GM19467 (cell line): Measurements from ENCODE around the gene CCDC148.

Experiments used
- ATAC-seq: cut with Tn5 transposase; IDR thresholded peaks from one replicate; pipeline ENCODE4 v1.9.1; 2021; ENCODE audit warnings: mild to moderate bottlenecking, moderate library complexity; ENCODE audit not compliant: unreplicated experiment

CCDC148 gene

GRCh38 chr2:158182676-158183295 is 273.8 kb downstream of the CCDC148 start:
- ATAC-seq: no peak

DNA sequence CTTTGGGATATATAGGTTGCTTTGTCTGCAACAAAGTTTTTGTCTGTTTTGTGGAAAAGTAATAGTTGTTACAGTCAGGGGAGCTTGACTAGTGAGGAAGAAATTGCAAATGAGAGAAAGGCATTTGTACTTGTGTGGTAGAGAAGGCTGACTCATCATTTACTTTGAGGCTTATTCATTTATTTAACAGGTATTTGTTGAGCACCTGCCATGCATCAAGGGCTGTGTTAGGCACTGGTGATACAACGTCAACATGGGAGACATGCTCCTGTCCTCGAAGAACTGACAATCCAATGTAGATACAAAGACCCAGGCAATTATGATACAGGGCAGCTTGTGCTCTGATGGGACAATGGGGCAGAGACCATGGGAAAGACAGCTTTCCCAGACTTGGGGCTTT is 275.4 kb downstream of the CCDC148 start:
- no peak for ATAC-seq

DNA sequence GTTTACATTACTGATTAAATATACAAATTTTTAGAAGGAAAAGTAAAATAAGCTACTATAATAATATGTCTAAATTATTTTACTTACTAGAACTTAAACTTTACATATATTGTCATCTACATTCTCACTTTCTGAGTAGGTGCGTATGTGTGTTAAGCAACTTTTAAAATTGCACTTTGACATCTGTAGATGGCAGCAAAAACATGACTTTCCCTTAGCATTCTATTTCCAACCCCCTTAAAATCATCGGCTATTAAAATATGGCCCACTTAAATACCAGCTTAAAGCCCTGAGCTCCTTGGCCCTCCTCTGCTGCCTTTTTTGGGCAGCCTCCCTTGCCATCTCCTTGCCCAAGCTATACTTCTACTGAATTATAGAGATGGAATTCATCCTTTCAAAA is 276.9 kb downstream of the CCDC148 start:
- no peak for ATAC-seq

DNA sequence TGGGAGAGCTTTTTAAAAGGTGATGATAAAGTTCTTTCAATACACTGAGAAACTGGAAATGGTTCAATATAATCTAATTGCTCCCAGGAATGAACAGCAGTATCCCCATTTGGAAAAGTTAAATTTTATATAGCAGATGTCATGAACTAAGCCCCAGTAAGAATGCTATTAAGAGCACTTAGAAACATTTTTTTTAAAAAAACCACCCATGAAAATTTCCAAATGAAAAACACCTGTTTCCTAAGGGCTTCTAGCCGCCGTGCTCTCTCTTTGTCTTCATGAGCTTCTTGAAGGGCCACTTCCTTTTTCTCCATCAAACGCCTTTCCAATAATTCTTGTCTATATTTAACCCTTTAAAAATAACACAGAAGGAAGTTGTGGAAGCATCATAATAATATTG is 277.9 kb downstream of the CCDC148 start:
- no peak for ATAC-seq

DNA sequence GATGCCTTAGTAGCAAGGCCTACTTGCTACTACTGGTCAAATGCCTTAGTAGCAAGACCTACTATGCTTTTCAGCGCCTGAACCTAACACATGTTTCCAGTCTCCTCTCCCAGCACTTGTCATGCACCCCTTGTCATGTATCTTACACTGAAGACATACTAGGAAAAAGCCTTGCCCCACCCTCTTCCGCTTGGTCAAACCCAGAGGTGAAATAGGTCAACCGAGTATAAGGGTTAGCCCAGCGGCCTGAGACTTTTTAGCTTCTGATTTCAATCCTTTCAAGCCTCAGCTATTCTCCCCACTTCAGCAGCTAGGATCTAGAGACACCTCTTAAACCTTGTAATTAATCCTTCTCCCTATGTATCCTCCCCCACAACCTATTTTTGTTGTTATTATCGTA is 281.6 kb downstream of the CCDC148 start:
- no peak for ATAC-seq

- ATAC-seq: no peak
Measured at GRCh38 chr2:158174495-158174894, 282.1 kb downstream of the CCDC148 start.

GRCh38 chr2:158172719-158173118 is 283.8 kb downstream of the CCDC148 start:
- ATAC-seq: no peak

GRCh38 chr2:158154596-158154995 is 302.0 kb downstream of the CCDC148 start:
- no peak for ATAC-seq

GRCh38 chr2:158153270-158154015 is 303.1 kb downstream of the CCDC148 start:
- no peak for ATAC-seq

- ATAC-seq: no peak
Measured at GRCh38 chr2:158144914-158145625, 311.5 kb downstream of the CCDC148 start.

DNA sequence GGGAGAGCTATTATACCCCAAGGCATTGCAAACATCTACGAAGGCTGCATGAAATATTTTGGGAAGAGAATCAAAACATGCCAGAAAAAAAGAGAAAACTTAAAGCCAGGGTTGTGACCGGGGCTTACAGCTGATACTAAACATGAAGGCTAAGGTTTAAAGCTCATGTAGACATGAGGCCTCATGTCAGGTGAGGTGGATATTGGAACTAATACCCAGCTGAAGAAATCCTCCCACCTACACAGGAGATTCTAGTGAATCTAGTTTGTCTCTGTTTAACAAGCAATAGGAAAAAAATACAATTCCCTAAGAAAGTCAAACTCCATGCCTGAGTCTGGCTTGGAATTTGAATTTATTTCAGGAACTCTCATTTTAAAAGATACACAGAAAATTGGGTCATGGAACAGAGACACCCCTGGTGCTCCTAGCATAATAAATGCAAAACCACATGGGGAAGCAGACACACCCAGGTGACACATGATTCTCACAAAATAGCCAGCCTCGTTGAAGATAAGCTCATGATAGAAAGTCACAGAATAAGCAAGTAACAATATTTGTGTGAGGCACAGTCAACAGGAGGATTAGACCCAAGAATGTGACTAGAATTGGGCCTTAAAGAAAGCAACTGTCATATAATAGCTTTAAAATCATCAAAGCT is 312.7 kb downstream of the CCDC148 start:
- ATAC-seq: no peak

- ATAC-seq: no peak
Measured at GRCh38 chr2:158142568-158143332, 313.8 kb downstream of the CCDC148 start.

- ATAC-seq: no peak
Measured at GRCh38 chr2:158142165-158142564, 314.4 kb downstream of the CCDC148 start.

DNA sequence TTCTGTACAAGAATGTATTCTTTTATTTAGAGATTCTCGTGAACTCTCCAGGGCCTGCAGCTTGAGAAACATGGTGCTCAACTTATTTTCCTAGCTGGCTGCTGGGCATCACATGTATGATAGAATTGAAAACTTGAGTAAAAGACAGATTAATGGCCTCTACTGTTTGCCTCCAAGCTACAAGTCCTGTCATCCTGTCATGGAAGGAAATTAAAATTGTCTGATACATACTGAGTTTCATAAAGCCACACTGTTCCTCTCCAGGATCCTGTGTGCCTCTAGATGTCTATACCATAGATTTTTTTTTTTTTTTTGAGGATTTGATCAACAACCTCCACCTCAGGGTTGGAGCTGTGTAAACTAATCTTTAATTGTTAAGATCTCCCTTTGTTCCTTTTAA is 316.4 kb downstream of the CCDC148 start:
- ATAC-seq: no peak

GRCh38 chr2:158138255-158138654 is 318.3 kb downstream of the CCDC148 start:
- ATAC-seq: no peak

DNA sequence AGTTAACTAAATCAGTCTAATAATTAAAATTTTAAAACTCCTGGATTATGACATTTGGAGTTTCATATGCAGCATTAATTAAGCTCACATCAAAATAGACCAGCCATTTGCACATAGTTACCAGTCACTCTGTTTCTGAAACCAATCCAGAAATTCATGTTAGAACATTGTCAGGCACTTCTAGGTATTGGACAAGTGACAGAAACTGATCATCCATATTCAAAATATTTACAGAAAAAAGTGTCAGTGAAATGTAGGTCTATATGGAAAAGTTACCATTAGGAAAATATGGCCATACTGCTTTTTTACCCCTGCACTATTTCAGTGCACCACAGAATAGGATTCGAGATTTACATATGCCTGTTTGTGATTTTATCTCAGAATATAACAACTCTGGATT is 321.5 kb downstream of the CCDC148 start:
- ATAC-seq: no peak

DNA sequence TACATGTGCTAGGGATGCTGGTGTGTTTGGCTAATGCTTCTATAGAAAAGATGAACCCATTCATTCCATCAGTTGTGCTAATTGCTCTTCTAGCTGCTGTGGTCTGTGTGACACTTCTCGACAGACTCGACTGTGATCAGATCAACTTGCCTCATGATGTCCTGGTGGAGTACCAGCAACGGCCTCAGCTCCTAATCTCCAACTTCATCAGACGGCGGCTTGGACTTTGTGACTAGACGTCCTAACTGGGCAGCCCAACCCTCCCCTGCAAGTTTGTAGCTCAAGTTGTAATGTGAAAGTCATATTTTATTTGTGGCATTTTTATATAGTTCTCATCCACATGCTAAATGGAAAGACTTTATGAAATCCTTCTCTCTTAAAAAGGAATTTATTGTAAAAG is 321.9 kb downstream of the CCDC148 start:
- no peak for ATAC-seq

DNA sequence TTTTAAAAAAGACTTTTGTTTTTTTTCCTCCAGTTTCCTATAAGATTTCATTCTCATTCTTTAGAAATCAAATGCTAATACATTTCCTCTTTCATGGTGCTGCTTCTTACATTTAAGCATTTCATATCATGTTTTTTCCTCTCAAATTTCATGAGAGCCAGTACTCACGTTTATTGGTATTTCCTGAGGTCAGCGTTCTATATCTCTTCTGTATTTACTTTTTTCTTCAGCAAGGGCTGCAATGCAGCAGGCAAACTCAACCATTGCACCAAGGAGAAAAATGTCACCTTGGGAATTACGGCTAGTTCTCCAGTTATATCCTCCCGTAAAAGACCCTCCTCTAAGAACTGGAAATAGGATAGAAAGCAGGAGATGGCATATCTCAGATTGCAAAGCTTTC is 322.5 kb downstream of the CCDC148 start:
- no peak for ATAC-seq

GRCh38 chr2:158131919-158132566 is 324.5 kb downstream of the CCDC148 start:
- ATAC-seq: no peak

- peak; percentile 5 for ATAC-seq
Measured at GRCh38 chr2:158131483-158131912, 325.1 kb downstream of the CCDC148 start.
